CD4-positive, alpha-beta T cell treated with Interleukin-6 for 4 hours (primary cell): ENCODE measurements around the gene SPG11.

ENCODE experiments used
- DNase-seq: peaks from one replicate; pipeline ENCODE4 v3.0.0-alpha.2; 2020; ENCODE audit warnings: mixed read lengths

SPG11 gene

GRCh38 chr15:44516436-44516835, 147.0 kb downstream of the SPG11 start:
- no peak for DNase-seq
